ENCODE results near the gene AUTS2. TPM values are rescaled to one million over a fixed set of nuclear protein-coding genes. Genes with fewer than 3 reads are reported as not detected.

Gene AUTS2
- total RNA-seq, 1 experiment from 2014 or later: 38.5 TPM

- no peaks in the 10 kb centered on the region for H3K79me2 ChIP-seq (ENCODE audit: low read length)
- DNase-seq: no peak
- no peaks in the 10 kb centered on the region for H3K36me3 ChIP-seq (ENCODE audit: insufficient read depth, low read length)
- peaks cover 32% of the 10 kb centered on the region for H4K20me1 ChIP-seq (ENCODE audit: insufficient read depth, low read depth, low read length)
- peaks cover 9% of the 10 kb centered on the region for H3K4me1 ChIP-seq (ENCODE audit: low read length)
- H3K27ac ChIP-seq (ENCODE audit: low read length): no peak overlapping the region
- H3K4me2 ChIP-seq (ENCODE audit: low read depth, low read length, poor library complexity, severe bottlenecking): peak overlapping the region; percentile 15
- no peaks in the 10 kb centered on the region for H3K27me3 ChIP-seq (ENCODE audit: low read length)
- no peak overlapping the region for H3K4me3 ChIP-seq (ENCODE audit: low read length)
- H3K9me3 ChIP-seq (ENCODE audit: low read length): no peaks in the 10 kb centered on the region
- no peaks in the 10 kb centered on the region for H3K9me2 ChIP-seq (replicated peaks; ENCODE audit: insufficient read depth, low read length)
- H3K9ac ChIP-seq (ENCODE audit: low read length): no peak overlapping the region
- H2AFZ ChIP-seq (ENCODE audit: low read length): no peak overlapping the region
Observed at GRCh38 chr7:69994886-69995542, 396.7 kb downstream of the AUTS2 start.

DNA sequence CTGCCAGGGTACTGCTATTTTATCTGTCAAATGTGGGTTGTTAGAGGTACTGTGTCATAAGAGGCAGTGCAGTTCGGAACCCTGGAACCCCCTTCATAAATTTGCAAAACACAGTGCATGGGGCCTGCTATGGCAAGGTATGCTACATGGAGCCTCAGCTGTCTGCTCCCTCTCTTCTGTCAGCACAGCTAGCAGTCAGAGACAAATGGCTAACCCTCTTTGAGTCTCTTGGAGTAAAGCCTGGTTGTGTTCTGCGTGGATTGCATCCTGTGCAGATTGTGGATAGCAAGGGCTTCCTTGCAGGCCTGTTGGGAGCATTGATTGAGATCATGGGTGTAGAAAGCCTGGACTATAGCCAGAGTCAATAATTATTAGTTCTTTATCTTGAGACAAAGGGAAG, 397.8 kb downstream of the AUTS2 start:
- no peaks in the 10 kb centered on the region for H3K79me2 ChIP-seq (ENCODE audit: low read length)
- no peaks in the 10 kb centered on the region for H3K27me3 ChIP-seq (ENCODE audit: low read length)
- peaks cover 24% of the 10 kb centered on the region for H4K20me1 ChIP-seq (ENCODE audit: insufficient read depth, low read depth, low read length)
- H3K9me3 ChIP-seq (ENCODE audit: low read length): no peaks in the 10 kb centered on the region
- H2AFZ ChIP-seq (ENCODE audit: low read length): no peak overlapping the region
- peaks cover 9% of the 10 kb centered on the region for H3K4me1 ChIP-seq (ENCODE audit: low read length)
- no peak overlapping the region for H3K27ac ChIP-seq (ENCODE audit: low read length)
- H3K4me2 ChIP-seq (ENCODE audit: low read depth, low read length, poor library complexity, severe bottlenecking): no peak overlapping the region
- H3K9me2 ChIP-seq (replicated peaks; ENCODE audit: insufficient read depth, low read length): no peaks in the 10 kb centered on the region
- no peak for DNase-seq
- no peak overlapping the region for H3K9ac ChIP-seq (ENCODE audit: low read length)
- H3K36me3 ChIP-seq (ENCODE audit: insufficient read depth, low read length): no peaks in the 10 kb centered on the region
- H3K4me3 ChIP-seq (ENCODE audit: low read length): no peak overlapping the region

DNA sequence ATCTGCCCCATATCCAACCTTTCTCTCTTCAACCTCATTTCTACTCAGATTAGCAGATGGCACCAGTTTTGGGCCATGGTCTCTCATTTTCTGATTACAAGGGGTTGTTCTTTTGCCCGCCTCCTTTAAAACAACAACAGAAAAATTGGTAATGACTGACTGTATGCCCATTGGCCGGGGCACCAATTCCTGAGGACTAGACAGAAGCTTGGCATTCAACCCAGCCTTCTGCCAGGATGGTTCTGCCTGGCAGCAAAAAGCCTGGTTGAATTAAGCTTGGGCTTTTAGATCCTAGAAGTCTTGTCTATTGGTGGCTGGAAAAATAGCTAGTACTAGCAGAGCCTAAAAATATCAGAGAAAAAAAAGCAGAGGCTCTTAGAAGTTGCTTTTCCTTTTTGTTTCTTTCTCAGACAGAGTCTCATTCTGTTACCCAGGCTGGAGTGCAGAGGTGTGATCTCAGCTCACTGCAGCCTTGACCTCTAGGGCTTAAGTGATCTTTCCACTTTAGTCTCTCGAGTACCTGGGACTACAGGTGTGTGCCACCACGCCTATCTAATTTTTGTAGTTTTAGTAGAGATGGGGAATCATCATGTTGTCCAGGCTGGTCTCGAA, 402.6 kb downstream of the AUTS2 start:
- no peaks in the 10 kb centered on the region for H3K36me3 ChIP-seq (ENCODE audit: insufficient read depth, low read length)
- no peak overlapping the region for H3K4me3 ChIP-seq (ENCODE audit: low read length)
- H3K9ac ChIP-seq (ENCODE audit: low read length): no peak overlapping the region
- no peaks in the 10 kb centered on the region for H3K9me2 ChIP-seq (replicated peaks; ENCODE audit: insufficient read depth, low read length)
- H2AFZ ChIP-seq (ENCODE audit: low read length): no peak overlapping the region
- H3K9me3 ChIP-seq (ENCODE audit: low read length): no peaks in the 10 kb centered on the region
- no peaks in the 10 kb centered on the region for H3K79me2 ChIP-seq (ENCODE audit: low read length)
- DNase-seq: no peak
- H3K27me3 ChIP-seq (ENCODE audit: low read length): no peaks in the 10 kb centered on the region
- H4K20me1 ChIP-seq (ENCODE audit: insufficient read depth, low read depth, low read length): peaks cover 12% of the 10 kb centered on the region
- no peak overlapping the region for H3K4me2 ChIP-seq (ENCODE audit: low read depth, low read length, poor library complexity, severe bottlenecking)
- no peak overlapping the region for H3K27ac ChIP-seq (ENCODE audit: low read length)
- peaks cover 7% of the 10 kb centered on the region for H3K4me1 ChIP-seq (ENCODE audit: low read length)

DNA sequence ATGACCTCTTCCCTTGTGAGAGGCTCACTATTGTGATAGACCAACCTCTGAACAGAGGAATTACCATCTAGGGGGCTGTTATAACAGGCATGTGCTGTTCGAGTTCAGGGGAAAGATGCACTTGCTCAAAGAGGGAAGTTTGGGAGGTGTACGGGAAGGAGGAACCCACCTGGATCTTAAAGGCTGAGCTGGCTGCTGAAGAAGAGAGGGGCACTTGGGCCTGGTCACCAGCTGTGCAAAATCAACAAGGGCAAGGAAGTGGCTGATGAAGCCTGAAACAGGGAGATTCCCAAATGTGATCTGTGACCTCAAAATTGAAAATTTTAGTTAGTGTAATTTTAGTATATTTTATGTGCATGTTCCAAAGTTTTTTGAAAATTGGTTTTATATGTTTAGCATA, 407.2 kb downstream of the AUTS2 start:
- Histone ChIP-seq H3K9me3 (ENCODE audit: low read length) (no peaks in the 10 kb centered on the region), H3K9me2 (replicated peaks; ENCODE audit: insufficient read depth, low read length) (no peaks in the 10 kb centered on the region), H3K36me3 (ENCODE audit: insufficient read depth, low read length) (no peaks in the 10 kb centered on the region), H3K79me2 (ENCODE audit: low read length) (no peaks in the 10 kb centered on the region), H3K27me3 (ENCODE audit: low read length) (no peaks in the 10 kb centered on the region), H3K9ac (ENCODE audit: low read length) (no peak overlapping the region), H2AFZ (ENCODE audit: low read length) (no peak overlapping the region), H3K27ac (ENCODE audit: low read length) (no peak overlapping the region), H3K4me3 (ENCODE audit: low read length) (no peak overlapping the region), H4K20me1 (ENCODE audit: insufficient read depth, low read depth, low read length) (peaks cover 4% of the 10 kb centered on the region), H3K4me2 (ENCODE audit: low read depth, low read length, poor library complexity, severe bottlenecking) (no peak overlapping the region), H3K4me1 (ENCODE audit: low read length) (peaks cover 25% of the 10 kb centered on the region)
- no peak for DNase-seq

DNA sequence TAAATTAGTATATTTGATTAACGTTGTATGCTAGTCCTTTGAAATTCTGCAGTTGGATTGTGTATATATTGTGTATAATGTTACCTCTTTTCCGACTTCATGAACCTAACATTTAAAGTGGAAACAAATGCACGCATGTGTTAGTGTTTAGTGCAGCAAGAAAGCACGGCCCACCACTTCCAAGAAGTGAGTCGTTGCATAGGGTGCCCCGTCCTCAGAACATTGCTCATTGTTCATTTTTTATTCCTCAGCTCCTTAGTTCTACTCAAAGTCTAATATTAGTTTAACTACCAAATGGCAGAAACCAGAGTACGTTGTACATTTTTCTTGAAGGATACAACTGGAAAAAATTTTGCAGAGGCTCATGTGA, 407.6 kb downstream of the AUTS2 start:
- Histone ChIP-seq H3K9me2 (replicated peaks; ENCODE audit: insufficient read depth, low read length) (no peaks in the 10 kb centered on the region), H2AFZ (ENCODE audit: low read length) (no peak overlapping the region), H3K4me2 (ENCODE audit: low read depth, low read length, poor library complexity, severe bottlenecking) (peak overlapping the region; percentile 47), H3K9me3 (ENCODE audit: low read length) (no peaks in the 10 kb centered on the region), H3K27ac (ENCODE audit: low read length) (no peak overlapping the region), H3K4me3 (ENCODE audit: low read length) (no peak overlapping the region), H3K9ac (ENCODE audit: low read length) (0 out of 2 replicates have a peak overlapping the region, but pooled peaks have one; percentile 9), H3K4me1 (ENCODE audit: low read length) (peaks cover 25% of the 10 kb centered on the region), H3K79me2 (ENCODE audit: low read length) (no peaks in the 10 kb centered on the region), H4K20me1 (ENCODE audit: insufficient read depth, low read depth, low read length) (peaks cover 7% of the 10 kb centered on the region), H3K36me3 (ENCODE audit: insufficient read depth, low read length) (no peaks in the 10 kb centered on the region), H3K27me3 (ENCODE audit: low read length) (no peaks in the 10 kb centered on the region)
- DNase-seq: no peak

DNA sequence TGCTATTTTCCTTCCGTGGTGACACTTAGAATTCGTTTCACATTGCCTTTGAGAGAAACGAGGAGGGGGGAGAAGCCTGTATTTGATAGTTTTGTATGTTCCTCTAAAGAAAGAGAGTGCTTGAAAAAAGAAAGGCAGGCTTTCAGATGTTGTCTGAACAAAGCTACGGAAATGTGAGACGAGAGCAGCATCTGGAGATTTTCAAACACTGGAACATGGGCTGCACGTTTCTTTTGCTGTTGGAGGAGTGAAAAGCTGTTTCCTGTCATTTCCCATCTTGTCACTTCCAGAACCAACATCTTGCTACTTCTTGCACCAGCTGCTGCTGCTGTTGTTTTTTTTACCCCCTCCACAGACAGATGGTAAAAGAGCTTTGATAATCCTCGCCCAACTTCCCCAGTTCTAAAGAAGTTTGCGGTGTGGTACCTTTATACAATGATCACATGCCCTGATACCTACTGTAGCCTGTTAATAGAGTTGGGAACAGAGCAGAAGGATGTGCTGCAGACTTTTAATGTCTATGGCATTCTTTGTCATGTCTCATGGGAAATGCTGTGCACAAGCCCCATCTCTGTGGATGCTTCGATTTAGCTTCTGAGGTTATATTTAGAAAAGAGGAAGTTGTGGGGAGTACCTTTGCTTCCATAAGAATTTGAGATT, 408.1 kb downstream of the AUTS2 start:
- no peaks in the 10 kb centered on the region for H3K9me2 ChIP-seq (replicated peaks; ENCODE audit: insufficient read depth, low read length)
- peaks cover 25% of the 10 kb centered on the region for H3K4me1 ChIP-seq (ENCODE audit: low read length)
- peaks cover 8% of the 10 kb centered on the region for H4K20me1 ChIP-seq (ENCODE audit: insufficient read depth, low read depth, low read length)
- no peaks in the 10 kb centered on the region for H3K79me2 ChIP-seq (ENCODE audit: low read length)
- no peak overlapping the region for H3K4me3 ChIP-seq (ENCODE audit: low read length)
- peak; percentile 48 for DNase-seq
- H2AFZ ChIP-seq (ENCODE audit: low read length): no peak overlapping the region
- H3K36me3 ChIP-seq (ENCODE audit: insufficient read depth, low read length): no peaks in the 10 kb centered on the region
- no peaks in the 10 kb centered on the region for H3K27me3 ChIP-seq (ENCODE audit: low read length)
- 0 out of 2 replicates have a peak overlapping the region, but pooled peaks have one; percentile 9 for H3K9ac ChIP-seq (ENCODE audit: low read length)
- no peaks in the 10 kb centered on the region for H3K9me3 ChIP-seq (ENCODE audit: low read length)
- H3K27ac ChIP-seq (ENCODE audit: low read length): no peak overlapping the region
- H3K4me2 ChIP-seq (ENCODE audit: low read depth, low read length, poor library complexity, severe bottlenecking): peak overlapping the region; percentile 47

DNA sequence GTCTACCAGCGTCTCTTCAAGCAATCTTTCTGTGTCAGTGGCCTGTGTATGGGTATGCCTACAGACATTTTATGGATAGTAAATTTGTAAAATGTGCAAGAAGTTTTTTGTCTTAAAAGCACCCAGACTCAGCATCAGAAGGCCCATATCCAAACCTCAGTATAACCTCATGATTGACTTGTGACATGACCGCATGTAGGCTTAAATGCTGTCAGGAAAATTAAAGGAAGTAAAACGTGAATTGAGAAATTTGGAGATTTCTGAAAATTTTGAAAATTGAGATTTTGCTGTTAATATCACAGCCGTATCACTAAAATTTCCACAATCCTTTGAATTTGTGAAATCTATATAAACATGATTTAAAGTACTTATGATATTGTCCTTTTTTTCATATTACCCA, 410.2 kb downstream of the AUTS2 start:
- Histone ChIP-seq H3K9me2 (replicated peaks; ENCODE audit: insufficient read depth, low read length) (no peaks in the 10 kb centered on the region), H3K4me1 (ENCODE audit: low read length) (peaks cover 25% of the 10 kb centered on the region), H3K27ac (ENCODE audit: low read length) (no peak overlapping the region), H4K20me1 (ENCODE audit: insufficient read depth, low read depth, low read length) (peaks cover 12% of the 10 kb centered on the region), H3K27me3 (ENCODE audit: low read length) (no peaks in the 10 kb centered on the region), H3K9me3 (ENCODE audit: low read length) (no peaks in the 10 kb centered on the region), H3K4me3 (ENCODE audit: low read length) (no peak overlapping the region), H3K79me2 (ENCODE audit: low read length) (no peaks in the 10 kb centered on the region), H3K36me3 (ENCODE audit: insufficient read depth, low read length) (no peaks in the 10 kb centered on the region), H3K4me2 (ENCODE audit: low read depth, low read length, poor library complexity, severe bottlenecking) (no peak overlapping the region), H3K9ac (ENCODE audit: low read length) (no peak overlapping the region), H2AFZ (ENCODE audit: low read length) (no peak overlapping the region)
- no peak for DNase-seq

- Histone ChIP-seq H3K36me3 (ENCODE audit: insufficient read depth, low read length) (no peaks in the 10 kb centered on the region), H3K27me3 (ENCODE audit: low read length) (no peaks in the 10 kb centered on the region), H3K4me1 (ENCODE audit: low read length) (peaks cover 6% of the 10 kb centered on the region), H3K79me2 (ENCODE audit: low read length) (no peaks in the 10 kb centered on the region), H3K9me2 (replicated peaks; ENCODE audit: insufficient read depth, low read length) (no peaks in the 10 kb centered on the region), H3K27ac (ENCODE audit: low read length) (no peak overlapping the region), H3K4me3 (ENCODE audit: low read length) (no peak overlapping the region), H2AFZ (ENCODE audit: low read length) (no peak overlapping the region), H3K4me2 (ENCODE audit: low read depth, low read length, poor library complexity, severe bottlenecking) (no peak overlapping the region), H3K9ac (ENCODE audit: low read length) (no peak overlapping the region), H3K9me3 (ENCODE audit: low read length) (no peaks in the 10 kb centered on the region), H4K20me1 (ENCODE audit: insufficient read depth, low read depth, low read length) (peaks cover 32% of the 10 kb centered on the region; the same call in 1 of the 2 replicates)
- no peak for DNase-seq
Observed at GRCh38 chr7:70014472-70015177, 416.4 kb downstream of the AUTS2 start.

Measured in Karpas-422 (cell line).